Ectodermal cell (in vitro differentiated cells): Measurements from ENCODE around the gene HSPA1L.
"Not testable (repeated sequence)": the region's sequence is repeated elsewhere in the genome, so short reads cannot be mapped to it uniquely, and the experiment has no call there.

Experiments
- H3K27ac ChIP-seq: 2 replicates; pipeline ENCODE4 v1.7.0; 2013; ENCODE audit warnings: mild to moderate bottlenecking, low read depth, low read length; ENCODE audit not compliant: insufficient read depth, poor library complexity, severe bottlenecking
- H3K27me3 ChIP-seq: 2 replicates; pipeline ENCODE4 v1.7.0; 2013; ENCODE audit warnings: mild to moderate bottlenecking, low read length; ENCODE audit not compliant: insufficient read depth, control insufficient read depth, poor library complexity, severe bottlenecking
- H3K36me3 ChIP-seq: one replicate; pipeline ENCODE4 v1.7.0; 2013; ENCODE audit warnings: low read length; ENCODE audit not compliant: control insufficient read depth, insufficient read depth
- H3K4me1 ChIP-seq: one replicate; pipeline ENCODE4 v1.7.0; 2013; ENCODE audit warnings: low read length; ENCODE audit not compliant: control insufficient read depth, insufficient read depth
- H3K4me3 ChIP-seq: 2 replicates; pipeline ENCODE4 v1.7.0; 2013; ENCODE audit warnings: low read depth, low read length, control low read depth; ENCODE audit not compliant: insufficient read depth
- H3K9me3 ChIP-seq: 2 replicates; pipeline ENCODE4 v1.7.0; 2013; ENCODE audit warnings: mild to moderate bottlenecking, low read length, moderate library complexity; ENCODE audit not compliant: control insufficient read depth
- WGBS, 2 experiments: methylation state at CpG; one replicate each; pipeline ENCODE4 v1.1.7; 2013; ENCODE audit warnings: missing lambda C conversion rate in 2 of 2; 5-methylcytosine and 5-hydroxymethylcytosine counted together

The HSPA1L gene

DNA sequence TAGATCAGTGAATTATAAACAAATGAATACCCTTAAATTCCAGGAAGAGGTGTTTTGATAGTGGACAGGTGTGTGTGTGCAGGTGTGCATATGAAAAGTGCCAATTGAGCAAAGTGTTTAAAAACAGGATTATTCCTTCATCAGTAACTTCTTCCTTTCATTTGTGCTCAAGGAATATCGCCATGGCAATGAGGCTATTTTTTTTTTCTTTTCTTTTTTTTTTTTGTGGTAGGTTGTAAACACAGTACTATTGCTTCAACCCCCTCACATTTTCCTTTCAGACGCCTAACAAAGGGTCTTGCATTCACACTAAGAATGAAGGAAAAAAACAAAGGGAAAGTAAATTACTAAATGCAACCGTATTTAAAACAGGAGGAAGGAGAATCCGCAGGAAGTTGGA is 10.5 kb upstream of the HSPA1L start:
- Histone ChIP-seq H3K4me1 (peaks cover 4% of the 10 kb centered on the region), H3K4me3 (no peak overlapping the region), H3K9me3 (no peaks in the 10 kb centered on the region), H3K27ac (no peak overlapping the region), H3K36me3 (no peaks in the 10 kb centered on the region), H3K27me3 (no peaks in the 10 kb centered on the region)
- 58 to 69% methylated on average over 2 to 4 of the region's 4 CpGs for WGBS, 2 experiments

DNA sequence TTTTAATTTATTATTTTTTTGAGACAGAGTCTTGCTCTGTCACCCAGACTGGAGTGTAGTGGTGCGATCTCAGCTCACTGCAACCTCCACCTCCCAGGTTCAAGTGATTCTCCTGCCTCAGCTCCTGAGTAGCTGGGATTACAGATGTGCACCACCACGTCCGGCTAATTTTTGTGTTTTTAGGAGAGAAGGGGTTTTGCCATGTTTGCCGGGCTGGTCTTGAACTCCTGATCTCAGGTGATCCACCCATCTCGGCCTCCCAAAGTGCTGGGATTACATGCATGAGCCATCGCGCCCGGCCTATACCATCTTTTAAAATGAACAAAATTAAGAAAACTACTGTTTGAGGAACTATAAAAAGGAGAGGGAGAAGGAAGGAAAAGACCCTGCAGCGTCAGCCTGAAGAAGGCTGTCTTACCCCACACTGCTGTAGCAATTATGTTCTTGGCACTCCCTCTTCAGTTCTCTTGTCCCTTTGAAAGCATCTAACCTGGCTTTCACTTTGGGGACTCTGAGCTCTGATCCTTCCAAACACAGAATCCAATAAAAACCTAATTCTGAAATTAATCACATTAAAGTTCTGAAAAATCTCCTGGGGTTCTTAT is 8.6 kb upstream of the HSPA1L start:
- not testable (repeated sequence) for H3K27ac ChIP-seq, H3K4me1 ChIP-seq, H3K27me3 ChIP-seq, H3K36me3 ChIP-seq, H3K9me3 ChIP-seq, H3K4me3 ChIP-seq
- WGBS, 2 experiments = 90 to 94% methylated on average over 6 to 9 of the region's 9 CpGs

- peaks cover 4% of the 10 kb centered on the region for H3K4me1 ChIP-seq
- H3K4me3 ChIP-seq = peak overlapping the region; percentile 44
- H3K27ac ChIP-seq = peak overlapping the region; percentile 78
- no peaks in the 10 kb centered on the region for H3K36me3 ChIP-seq
- WGBS, 2 experiments = 7 to 8% methylated on average over 21 to 23 of the region's 25 CpGs
- no peaks in the 10 kb centered on the region for H3K9me3 ChIP-seq
- H3K27me3 ChIP-seq = no peaks in the 10 kb centered on the region
Observed at GRCh38 chr6:31822036-31822821, 7.1 kb upstream of the HSPA1L start.

- no peaks in the 10 kb centered on the region for H3K9me3 ChIP-seq
- H3K4me1 ChIP-seq = no peaks in the 10 kb centered on the region
- H3K4me3 ChIP-seq = peak overlapping the region; percentile 44
- H3K27me3 ChIP-seq = no peaks in the 10 kb centered on the region
- WGBS, 2 experiments = 11 to 13% methylated on average over 39 of the region's 39 CpGs
- H3K36me3 ChIP-seq = no peaks in the 10 kb centered on the region
- H3K27ac ChIP-seq = no peak overlapping the region
Observed at GRCh38 chr6:31821301-31822035, 6.4 kb upstream of the HSPA1L start.

- H3K27ac ChIP-seq, H3K4me1 ChIP-seq, H3K36me3 ChIP-seq, H3K27me3 ChIP-seq, H3K4me3 ChIP-seq, H3K9me3 ChIP-seq: not testable (repeated sequence)
- 91 to 94% methylated on average over 10 of the region's 10 CpGs for WGBS, 2 experiments
Observed at GRCh38 chr6:31820399-31820798, 5.3 kb upstream of the HSPA1L start.

DNA sequence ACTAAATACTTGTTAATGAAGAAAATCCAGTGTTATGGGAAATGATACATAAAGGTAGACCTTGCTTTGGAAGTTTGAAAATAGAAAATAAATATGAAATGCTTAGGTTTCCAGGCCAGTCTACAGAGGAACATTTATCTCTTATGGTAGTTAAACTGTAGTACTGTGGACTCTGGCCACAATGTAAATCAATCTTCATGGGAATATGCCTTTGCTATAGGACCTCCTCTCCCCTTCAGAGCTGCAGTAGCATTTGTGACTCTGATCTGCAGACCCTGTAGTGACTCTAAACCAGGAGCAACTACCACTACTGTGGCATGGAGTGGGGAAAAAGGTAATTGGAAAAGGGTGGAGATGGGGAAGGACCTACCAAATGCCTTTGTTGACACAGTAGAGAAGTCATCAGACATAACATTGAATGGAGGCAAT is 4.8 kb upstream of the HSPA1L start:
- Histone ChIP-seq H3K27me3 (no peaks in the 10 kb centered on the region), H3K36me3 (no peaks in the 10 kb centered on the region), H3K9me3 (no peaks in the 10 kb centered on the region), H3K4me3 (no peak overlapping the region), H3K4me1 (no peaks in the 10 kb centered on the region), H3K27ac (no peak overlapping the region)

- not testable (repeated sequence) for H3K4me1 ChIP-seq, H3K9me3 ChIP-seq, H3K27me3 ChIP-seq, H3K36me3 ChIP-seq, H3K27ac ChIP-seq, H3K4me3 ChIP-seq
- WGBS, 2 experiments = 91 to 97% methylated on average over 7 to 8 of the region's 8 CpGs
Observed at GRCh38 chr6:31817929-31818511, 2.9 kb upstream of the HSPA1L start.

GRCh38 chr6:31817133-31817928 is 2.2 kb upstream of the HSPA1L start:
- H3K4me1 ChIP-seq, H3K27me3 ChIP-seq, H3K36me3 ChIP-seq, H3K4me3 ChIP-seq, H3K9me3 ChIP-seq, H3K27ac ChIP-seq: not testable (repeated sequence)
- 91 to 94% methylated on average over 14 to 15 of the region's 37 CpGs for WGBS, 2 experiments

- Histone ChIP-seq H3K9me3 (no peaks in the 10 kb centered on the region), H3K36me3 (no peaks in the 10 kb centered on the region), H3K4me3 (peak overlapping the region; percentile 59), H3K27me3 (no peaks in the 10 kb centered on the region), H3K4me1 (peaks cover 4% of the 10 kb centered on the region), H3K27ac (peak overlapping the region; percentile 95)
- WGBS, 2 experiments = 0 to 1% methylated on average over 13 of the region's 13 CpGs
Observed at GRCh38 chr6:31814677-31815024, 432 bp downstream of the HSPA1L start.
